Activated B cell treated with CpG ODN at 0.5 μM for 24 hours (primary cell): Measurements from ENCODE around the gene RNF207. TPM values are rescaled to one million over a fixed set of nuclear protein-coding genes. Genes with fewer than 3 reads are reported as not detected.

ENCODE experiments used
- ATAC-seq: fragments of 200-7000 bp; cut with Tn5 transposase; one replicate; pipeline ENCODE4 v1.10.0; 2021; ENCODE audit warnings: low read depth, mild to moderate bottlenecking, moderate library complexity
- CTCF ChIA-PET: fragments of 350-600 bp; sonication (Branson Sonifier 250); formaldehyde crosslinking; loops from one replicate; lab custom pipeline; 2021; ENCODE audit warnings: antibody characterized with exemption; lab: Charles Lee
- POLR2A ChIA-PET: fragments of 350-600 bp; sonication (Branson Sonifier 250); formaldehyde crosslinking; loops from one replicate; lab custom pipeline; 2021; ENCODE audit warnings: antibody characterized with exemption; lab: Charles Lee
- DNase-seq: peaks from one replicate; pipeline ENCODE4 v3.0.0; 2022
- H3K27ac Mint-ChIP-seq: one replicate; pipeline ENCODE4 v1.8.0; 2020; ENCODE audit warnings: mixed read lengths
- H3K27me3 Mint-ChIP-seq: one replicate; pipeline ENCODE4 v1.8.0; 2021; ENCODE audit warnings: mixed read lengths
- H3K36me3 Mint-ChIP-seq: one replicate; pipeline ENCODE4 v1.8.0; 2021; ENCODE audit warnings: low read depth, mixed read lengths
- H3K4me1 Mint-ChIP-seq: one replicate; pipeline ENCODE4 v1.8.0; 2021; ENCODE audit warnings: mixed read lengths
- H3K4me3 Mint-ChIP-seq: one replicate; pipeline ENCODE4 v1.8.0; 2020; ENCODE audit warnings: mild to moderate bottlenecking, mixed read lengths
- H3K9me3 Mint-ChIP-seq: one replicate; pipeline ENCODE4 v1.8.0; 2020; ENCODE audit warnings: mixed read lengths
- CTCF ChIP-seq: fragments of 200-600 bp; IDR thresholded peaks from one replicate; pipeline ENCODE4 v1.8.0; 2022; ENCODE audit warnings: antibody characterized with exemption, mild to moderate bottlenecking
- intact Hi-C: fragments of 100-400 bp; cut with micrococcal nuclease; formaldehyde crosslinking; loops from one replicate; pipeline ENCODE4 v1.15.1; 2024
- total RNA-seq: library from RNA; stranded (reverse); gene quantifications from 2 replicates; pipeline ENCODE4 v1.2.3, GENCODE V29; 2022

RNF207 gene
- total RNA-seq, 1 donor from 2014 or later, result 3.3 TPM

DNA sequence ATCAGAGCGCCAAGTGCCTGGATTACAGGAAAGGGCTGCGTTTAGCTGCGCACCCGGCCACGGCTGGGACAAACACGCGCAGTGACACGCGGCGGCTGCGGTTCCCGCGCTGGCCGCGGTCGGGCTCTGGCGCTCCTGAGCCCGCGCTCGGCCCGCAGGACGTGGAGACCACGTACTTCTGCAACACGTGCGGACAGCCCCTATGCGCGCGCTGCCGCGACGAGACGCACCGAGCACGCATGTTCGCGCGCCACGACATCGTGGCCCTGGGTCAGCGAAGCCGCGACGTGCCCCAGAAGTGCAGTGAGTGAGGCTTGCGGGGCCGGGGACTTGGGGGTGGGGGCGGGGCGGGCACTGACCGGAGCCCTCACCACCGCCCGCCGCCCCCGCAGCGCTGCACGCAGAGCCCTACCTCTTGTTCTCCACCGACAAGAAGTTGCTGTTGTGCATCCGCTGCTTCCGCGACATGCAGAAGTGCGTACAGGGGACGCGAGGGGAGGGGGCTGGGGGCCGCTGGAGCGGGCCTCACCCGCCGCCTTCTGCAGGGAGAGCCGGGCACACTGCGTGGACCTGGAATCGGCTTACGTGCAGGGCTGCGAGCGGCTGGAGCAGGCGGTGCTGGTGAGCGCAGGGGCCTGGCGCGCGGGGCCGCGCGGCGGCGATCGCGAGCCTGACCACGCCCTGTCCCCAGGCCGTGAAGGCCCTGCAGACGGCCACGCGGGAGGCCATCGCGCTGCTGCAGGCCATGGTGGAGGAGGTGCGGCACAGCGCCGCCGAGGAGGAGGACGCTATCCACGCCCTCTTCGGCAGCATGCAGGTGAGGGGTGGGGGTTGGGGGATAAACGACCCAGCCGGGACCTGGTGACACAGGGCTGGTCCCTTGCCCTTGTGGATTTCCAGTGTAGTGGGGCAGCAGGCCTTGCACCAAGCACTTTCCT, 3.1 kb downstream of the RNF207 start:
- ChIA-PET POLR2A (interaction anchor here (0.9 kb wide), 1 partner anchor 9 kb away, joined by 3 read pairs; the partner anchor contains the start of gene RPL22), CTCF (no interaction called here)
- no peak for TF ChIP-seq CTCF
- peaks cover 36% of the 10 kb centered on the region for H3K4me1 Mint-ChIP-seq
- DNase-seq, result no peak
- H3K27ac Mint-ChIP-seq, result no peak overlapping the region
- H3K9me3 Mint-ChIP-seq, result no peaks in the 10 kb centered on the region
- intact Hi-C loops, result no loop called here
- H3K4me3 Mint-ChIP-seq, result peak overlapping the region; percentile 46
- peak; percentile 52 for ATAC-seq
- no peaks in the 10 kb centered on the region for H3K36me3 Mint-ChIP-seq
- H3K27me3 Mint-ChIP-seq, result peaks cover 27% of the 10 kb centered on the region

DNA sequence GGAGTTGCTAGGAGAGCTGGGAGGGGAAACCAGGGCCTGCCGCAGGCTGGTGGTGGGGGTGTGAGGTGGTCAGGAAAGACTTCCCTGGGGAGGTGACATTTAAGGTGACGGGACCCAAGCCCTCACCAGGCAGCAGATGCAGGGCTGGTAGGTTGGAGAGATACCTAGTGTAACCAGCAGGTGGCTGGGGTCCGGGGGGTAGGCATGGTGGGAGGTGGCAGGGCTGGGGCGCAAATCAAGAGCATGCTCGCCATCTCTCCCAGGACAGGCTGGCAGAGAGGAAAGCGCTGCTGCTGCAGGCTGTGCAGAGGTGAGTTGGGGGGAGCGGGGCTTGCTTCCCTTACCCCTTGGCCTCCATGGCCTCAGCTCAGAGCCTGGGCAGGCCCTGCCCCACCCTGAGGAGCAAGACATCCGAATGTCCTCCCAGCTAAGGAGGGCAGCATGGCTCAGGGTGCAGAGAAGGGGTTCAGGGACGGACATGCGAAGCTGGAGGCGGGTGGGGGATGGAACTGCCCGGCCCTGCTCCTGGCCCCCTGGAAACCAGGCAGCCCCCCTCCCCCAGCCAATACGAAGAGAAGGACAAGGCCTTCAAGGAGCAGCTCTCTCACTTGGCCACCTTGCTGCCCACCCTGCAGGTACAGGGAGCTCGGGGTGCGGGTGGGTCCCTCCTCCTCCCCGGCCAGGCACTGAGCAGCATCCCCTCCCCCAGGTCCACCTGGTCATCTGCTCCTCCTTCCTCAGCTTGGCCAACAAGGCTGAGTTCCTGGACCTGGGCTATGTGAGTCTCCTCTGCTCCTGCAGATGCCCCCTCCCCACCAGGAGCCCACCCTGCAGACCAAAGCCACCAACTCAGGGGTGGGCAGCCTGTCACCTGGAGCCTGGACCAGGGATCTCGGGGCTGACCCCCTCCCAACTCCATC, 4.0 kb downstream of the RNF207 start:
- peak overlapping the region; percentile 46 for H3K4me3 Mint-ChIP-seq
- H3K4me1 Mint-ChIP-seq, result peaks cover 34% of the 10 kb centered on the region
- H3K36me3 Mint-ChIP-seq, result no peaks in the 10 kb centered on the region
- peak; percentile 38 for ATAC-seq
- H3K9me3 Mint-ChIP-seq, result no peaks in the 10 kb centered on the region
- no peak for DNase-seq
- no peak for TF ChIP-seq CTCF
- CTCF ChIA-PET, result interaction anchor here (1.0 kb wide), 1 partner anchor 35 kb away, joined by 3 read pairs; no protein-coding TSS in a partner anchor
- POLR2A ChIA-PET, result no interaction called here
- H3K27me3 Mint-ChIP-seq, result peaks cover 26% of the 10 kb centered on the region
- intact Hi-C loops, result no loop called here
- H3K27ac Mint-ChIP-seq, result no peak overlapping the region

- H3K27ac Mint-ChIP-seq, result no peak overlapping the region
- H3K4me3 Mint-ChIP-seq, result no peak overlapping the region
- ChIA-PET CTCF (interaction anchor here (1.0 kb wide), 1 partner anchor 34 kb away, joined by 3 read pairs; no protein-coding TSS in a partner anchor), POLR2A (no interaction called here)
- no peaks in the 10 kb centered on the region for H3K36me3 Mint-ChIP-seq
- peaks cover 31% of the 10 kb centered on the region for H3K4me1 Mint-ChIP-seq
- H3K9me3 Mint-ChIP-seq, result no peaks in the 10 kb centered on the region
- H3K27me3 Mint-ChIP-seq, result peaks cover 29% of the 10 kb centered on the region
- intact Hi-C loops, result no loop called here
- TF ChIP-seq CTCF, result no peak
- no peak for ATAC-seq
- no peak for DNase-seq
These were observed 4.9 kb downstream of the RNF207 start for GRCh38 chr1:6210591-6211355.

- no peaks in the 10 kb centered on the region for H3K9me3 Mint-ChIP-seq
- no peak for TF ChIP-seq CTCF
- no peaks in the 10 kb centered on the region for H3K36me3 Mint-ChIP-seq
- ATAC-seq (no peak), DNase-seq (no peak)
- ChIA-PET POLR2A (no interaction called here), CTCF (no interaction called here)
- peaks cover 32% of the 10 kb centered on the region for H3K27me3 Mint-ChIP-seq
- peaks cover 28% of the 10 kb centered on the region for H3K4me1 Mint-ChIP-seq
- no peak overlapping the region for H3K4me3 Mint-ChIP-seq
- H3K27ac Mint-ChIP-seq, result no peak overlapping the region
- intact Hi-C loops, result no loop called here
These were observed 5.8 kb downstream of the RNF207 start for GRCh38 chr1:6211731-6212130.
